ENCODE measurements around the gene TPST2.

- TF ChIP-seq POLR2A (IDR thresholded peaks at IDR 0.05): no peak
- TF ChIP-seq CTCF (IDR thresholded peaks at IDR 0.05): no peak
Observed at GRCh38 chr22:26587991-26588613, 1.8 kb downstream of the TPST2 start.

Data from esophagus squamous epithelium (tissue), 4 donors.